ENCODE results near the gene MTG2.

Gene MTG2

GRCh38 chr20:62151225-62151624 lies 31.6 kb upstream of the MTG2 start:
- no peaks in the 10 kb centered on the region for H3K9me3 Mint-ChIP-seq
- no peak overlapping the region for H3K27ac Mint-ChIP-seq
- ATAC-seq (ENCODE audit: low read depth) (no peak), DNase-seq (ENCODE audit: low spot score in 2 of 2) (no peak)
- no peaks in the 10 kb centered on the region for H3K27me3 Mint-ChIP-seq
- H3K36me3 Mint-ChIP-seq: peaks cover 24% of the 10 kb centered on the region
- peaks cover 15% of the 10 kb centered on the region for H3K4me1 Mint-ChIP-seq
- no peak overlapping the region for H3K4me3 Mint-ChIP-seq

DNA sequence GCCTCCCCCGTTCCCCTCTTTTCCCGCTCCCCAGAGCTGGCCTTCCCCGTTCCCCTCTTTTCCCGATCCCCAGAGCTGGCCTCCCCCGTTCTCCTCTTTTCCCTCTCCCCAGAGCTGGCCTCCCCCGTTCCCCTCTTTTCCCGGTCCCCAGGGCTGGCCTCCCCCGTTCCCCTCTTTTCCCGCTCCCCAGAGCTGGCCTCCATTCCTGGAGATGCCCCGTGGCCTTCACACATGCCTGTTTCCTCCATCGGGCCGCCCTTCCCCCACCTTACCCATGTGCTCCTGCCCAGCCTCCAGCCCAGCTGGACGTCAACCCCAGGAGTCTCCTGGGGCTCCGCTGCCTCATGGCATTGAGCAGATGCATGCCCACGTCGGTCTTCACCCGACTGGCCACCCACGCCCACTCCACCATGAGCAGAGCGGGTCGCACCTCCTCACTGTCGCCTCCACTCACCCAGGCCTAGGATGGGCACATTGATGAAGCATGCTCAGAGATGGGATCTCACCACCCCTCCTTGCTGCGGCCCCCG lies 30.9 kb upstream of the MTG2 start:
- Mint-ChIP-seq H3K4me3 (no peak overlapping the region), H3K36me3 (peaks cover 24% of the 10 kb centered on the region), H3K27ac (no peak overlapping the region), H3K27me3 (no peaks in the 10 kb centered on the region), H3K4me1 (peaks cover 16% of the 10 kb centered on the region), H3K9me3 (no peaks in the 10 kb centered on the region)
- DNase-seq (ENCODE audit: low spot score in 2 of 2) (no peak), ATAC-seq (ENCODE audit: low read depth) (no peak)

DNA sequence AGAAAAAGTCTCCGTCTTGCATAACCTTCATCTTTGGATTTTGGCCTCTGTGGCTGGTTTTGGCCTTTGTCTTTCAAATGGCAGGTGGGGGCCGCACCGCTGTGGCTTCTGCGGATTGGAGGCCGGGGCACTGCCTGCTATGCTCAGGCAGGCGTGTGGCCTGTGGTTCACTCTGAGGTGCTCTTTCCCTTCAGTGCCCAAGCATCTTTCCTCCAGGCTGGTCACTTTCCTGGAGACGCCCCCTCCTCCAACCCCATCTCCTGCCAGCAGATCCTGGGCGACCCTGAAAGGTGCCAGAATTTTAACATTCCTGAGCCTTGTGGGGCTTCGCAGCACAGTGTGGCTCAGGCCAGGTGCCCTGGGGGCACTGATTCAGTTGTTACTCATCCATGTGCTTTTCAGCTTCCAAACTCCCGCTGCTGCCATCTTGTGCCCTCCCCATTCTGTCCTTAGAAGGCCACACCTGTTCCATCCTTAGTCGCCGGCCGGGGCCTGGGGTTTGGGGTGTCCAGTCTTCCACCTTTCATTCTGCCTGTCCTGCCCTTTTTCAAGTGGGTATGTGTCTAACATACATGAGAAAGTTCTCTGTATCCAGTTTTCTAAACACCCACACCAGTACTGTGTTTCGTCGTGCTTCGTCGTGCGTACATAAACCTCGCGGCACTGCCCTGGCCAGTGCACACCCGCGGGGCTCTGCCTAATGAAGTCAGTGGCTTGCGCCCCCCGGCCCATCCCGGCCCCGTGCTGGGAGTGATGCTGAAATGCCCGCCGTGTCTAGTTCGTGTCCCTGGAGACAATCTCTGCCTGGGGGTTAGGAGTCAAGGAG lies 27.2 kb upstream of the MTG2 start:
- Mint-ChIP-seq H3K4me1 (peaks cover 13% of the 10 kb centered on the region), H3K27me3 (no peaks in the 10 kb centered on the region), H3K27ac (no peak overlapping the region), H3K4me3 (no peak overlapping the region), H3K9me3 (no peaks in the 10 kb centered on the region), H3K36me3 (peaks cover 25% of the 10 kb centered on the region)
- ATAC-seq (ENCODE audit: low read depth): no peak
- no peak for DNase-seq (ENCODE audit: low spot score in 2 of 2)

DNA sequence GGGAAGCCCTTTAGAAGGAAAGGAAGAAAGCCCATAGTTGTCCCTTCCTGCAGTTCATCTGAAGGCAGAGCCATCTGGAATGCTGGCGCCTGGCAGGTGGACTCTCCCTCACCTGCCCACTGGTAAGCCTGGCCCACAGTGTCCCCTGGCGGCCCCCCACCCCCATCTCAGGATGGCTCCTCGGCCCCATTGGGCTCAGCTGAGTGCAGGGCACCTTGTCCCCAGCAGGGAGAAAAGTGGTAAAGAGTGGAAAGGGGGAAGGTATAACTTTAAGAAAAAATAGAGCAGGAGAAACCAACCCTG lies 26.6 kb upstream of the MTG2 start:
- no peaks in the 10 kb centered on the region for H3K9me3 Mint-ChIP-seq
- H3K27ac Mint-ChIP-seq: no peak overlapping the region
- DNase-seq (ENCODE audit: low spot score in 2 of 2) (no peak), ATAC-seq (ENCODE audit: low read depth) (no peak)
- peaks cover 25% of the 10 kb centered on the region for H3K36me3 Mint-ChIP-seq
- no peak overlapping the region for H3K4me3 Mint-ChIP-seq
- H3K4me1 Mint-ChIP-seq: peaks cover 13% of the 10 kb centered on the region
- no peaks in the 10 kb centered on the region for H3K27me3 Mint-ChIP-seq

- Mint-ChIP-seq H3K4me1 (peaks cover 11% of the 10 kb centered on the region), H3K27ac (no peak overlapping the region), H3K27me3 (no peaks in the 10 kb centered on the region), H3K36me3 (peaks cover 25% of the 10 kb centered on the region), H3K9me3 (no peaks in the 10 kb centered on the region), H3K4me3 (no peak overlapping the region)
- DNase-seq (ENCODE audit: low spot score in 2 of 2) (peak; percentile 63 to 65), ATAC-seq (ENCODE audit: low read depth) (peak; percentile 99)
Observed at GRCh38 chr20:62156592-62157386, 26.0 kb upstream of the MTG2 start.

DNA sequence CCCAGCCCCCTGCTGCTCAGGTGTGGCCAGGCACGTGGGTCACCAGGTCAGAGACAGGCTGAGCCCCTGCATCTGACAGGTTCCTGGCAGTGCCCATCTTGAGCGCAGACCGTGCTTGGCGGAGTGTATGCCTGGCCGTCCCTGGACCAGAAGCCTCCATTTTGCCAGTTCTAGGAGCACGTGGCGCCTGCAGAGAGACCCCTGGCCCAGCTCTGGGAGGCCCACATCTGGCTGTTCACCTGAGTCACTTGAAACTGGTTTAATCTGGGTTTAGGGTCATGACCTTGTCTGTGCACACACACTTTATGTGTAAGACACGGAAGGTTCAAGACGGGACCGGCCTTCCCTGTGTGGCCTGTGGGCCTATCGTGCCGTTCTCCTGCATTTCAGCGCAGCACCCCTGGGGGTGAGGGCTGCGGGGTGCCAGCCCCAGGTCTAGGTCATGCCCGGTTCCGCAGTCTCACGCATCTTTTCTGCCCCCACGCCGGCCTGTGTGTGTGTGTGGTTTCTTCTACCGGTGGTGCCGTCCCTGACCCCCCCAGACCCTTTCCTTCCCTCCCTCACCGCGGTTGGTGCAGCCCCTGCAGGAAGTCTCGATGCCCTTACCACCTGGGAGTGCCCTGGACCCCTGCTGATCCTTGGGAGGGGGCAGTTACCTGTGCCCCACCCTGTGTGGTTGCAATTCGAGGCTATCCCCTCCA lies 25.3 kb upstream of the MTG2 start:
- Mint-ChIP-seq H3K9me3 (no peaks in the 10 kb centered on the region), H3K27ac (no peak overlapping the region), H3K4me3 (no peak overlapping the region), H3K36me3 (peaks cover 21% of the 10 kb centered on the region), H3K27me3 (no peaks in the 10 kb centered on the region), H3K4me1 (peaks cover 11% of the 10 kb centered on the region)
- ATAC-seq (ENCODE audit: low read depth) (no peak), DNase-seq (ENCODE audit: low spot score in 2 of 2) (no peak)

DNA sequence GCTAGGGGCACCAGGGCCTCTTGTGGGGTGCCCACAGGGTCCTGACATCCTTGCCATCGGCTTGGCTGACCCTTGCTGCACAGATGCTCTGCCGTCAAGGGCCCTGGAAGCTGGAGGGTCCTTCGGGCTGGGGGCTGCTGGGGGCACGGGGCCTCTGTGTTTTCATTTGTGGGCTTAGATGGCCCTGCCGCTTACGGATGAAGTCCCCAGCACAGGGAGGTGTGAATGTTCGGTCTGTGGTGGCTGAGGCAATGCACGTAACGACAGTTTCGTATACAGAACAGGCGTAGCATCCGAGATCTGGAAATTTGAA lies 24.8 kb upstream of the MTG2 start:
- H3K4me1 Mint-ChIP-seq: peaks cover 11% of the 10 kb centered on the region
- DNase-seq (ENCODE audit: low spot score in 2 of 2) (no peak), ATAC-seq (ENCODE audit: low read depth) (no peak)
- no peak overlapping the region for H3K27ac Mint-ChIP-seq
- H3K36me3 Mint-ChIP-seq: peaks cover 17% of the 10 kb centered on the region
- H3K27me3 Mint-ChIP-seq: no peaks in the 10 kb centered on the region
- H3K4me3 Mint-ChIP-seq: no peak overlapping the region
- H3K9me3 Mint-ChIP-seq: no peaks in the 10 kb centered on the region

DNA sequence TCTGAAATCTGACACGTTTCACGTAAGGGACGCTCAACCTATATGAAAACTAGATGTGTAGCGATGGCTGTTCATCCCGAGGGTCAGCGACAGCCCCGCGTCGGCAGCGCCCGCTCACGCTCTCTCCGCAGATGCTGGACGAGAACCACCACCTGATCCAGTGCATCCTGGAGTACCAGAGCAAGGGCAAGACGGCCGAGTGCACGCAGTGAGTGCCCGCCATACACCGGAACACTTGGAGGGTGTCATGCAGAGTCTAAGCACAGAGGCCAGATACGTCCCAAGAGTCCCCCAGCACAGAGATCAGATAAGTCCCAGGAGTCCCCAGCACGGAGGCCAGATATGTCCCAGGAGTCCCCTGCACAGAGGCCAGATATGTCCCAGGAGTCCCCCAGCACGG lies 24.3 kb upstream of the MTG2 start:
- Mint-ChIP-seq H3K27ac (no peak overlapping the region), H3K27me3 (no peaks in the 10 kb centered on the region), H3K9me3 (no peaks in the 10 kb centered on the region), H3K36me3 (peaks cover 16% of the 10 kb centered on the region), H3K4me3 (no peak overlapping the region), H3K4me1 (peaks cover 11% of the 10 kb centered on the region)
- DNase-seq (ENCODE audit: low spot score in 2 of 2) (no peak), ATAC-seq (ENCODE audit: low read depth) (no peak)

DNA sequence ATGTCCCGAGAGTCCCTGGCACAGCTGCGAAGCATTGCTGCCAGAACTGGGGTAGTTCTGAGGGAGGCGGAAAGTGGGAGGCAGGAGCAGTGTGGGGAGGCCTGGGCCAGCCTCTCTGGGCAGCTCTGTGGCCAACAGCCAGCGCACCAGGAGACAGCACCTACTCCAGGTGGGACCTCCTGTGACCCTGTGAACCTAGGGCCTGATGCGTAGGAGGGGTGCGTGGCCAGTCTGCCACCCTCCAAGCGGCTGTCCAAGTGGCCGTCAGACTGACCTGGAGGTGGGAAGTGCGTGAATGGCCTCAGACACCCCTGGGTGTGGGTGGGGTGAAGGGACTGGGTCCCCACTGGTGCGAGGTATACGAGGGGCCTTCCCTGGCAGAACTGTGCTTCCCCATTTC lies 23.8 kb upstream of the MTG2 start:
- Mint-ChIP-seq H3K27ac (no peak overlapping the region), H3K4me3 (no peak overlapping the region), H3K27me3 (no peaks in the 10 kb centered on the region), H3K36me3 (peaks cover 14% of the 10 kb centered on the region), H3K4me1 (peaks cover 11% of the 10 kb centered on the region), H3K9me3 (no peaks in the 10 kb centered on the region)
- DNase-seq (ENCODE audit: low spot score in 2 of 2) (no peak), ATAC-seq (ENCODE audit: low read depth) (no peak)

GRCh38 chr20:62159839-62160238 lies 23.0 kb upstream of the MTG2 start:
- Mint-ChIP-seq H3K9me3 (no peaks in the 10 kb centered on the region), H3K36me3 (peaks cover 9% of the 10 kb centered on the region), H3K4me1 (peaks cover 11% of the 10 kb centered on the region), H3K27me3 (no peaks in the 10 kb centered on the region), H3K27ac (no peak overlapping the region), H3K4me3 (no peak overlapping the region)
- ATAC-seq (ENCODE audit: low read depth) (no peak), DNase-seq (ENCODE audit: low spot score in 2 of 2) (no peak)

- DNase-seq (ENCODE audit: low spot score in 2 of 2): no peak
- Mint-ChIP-seq H3K36me3 (peaks cover 9% of the 10 kb centered on the region), H3K27me3 (no peaks in the 10 kb centered on the region), H3K9me3 (no peaks in the 10 kb centered on the region), H3K4me3 (no peak overlapping the region), H3K27ac (no peak overlapping the region), H3K4me1 (peaks cover 11% of the 10 kb centered on the region)
- ATAC-seq (ENCODE audit: low read depth): no peak
Observed at GRCh38 chr20:62160253-62160652, 22.6 kb upstream of the MTG2 start.

DNA sequence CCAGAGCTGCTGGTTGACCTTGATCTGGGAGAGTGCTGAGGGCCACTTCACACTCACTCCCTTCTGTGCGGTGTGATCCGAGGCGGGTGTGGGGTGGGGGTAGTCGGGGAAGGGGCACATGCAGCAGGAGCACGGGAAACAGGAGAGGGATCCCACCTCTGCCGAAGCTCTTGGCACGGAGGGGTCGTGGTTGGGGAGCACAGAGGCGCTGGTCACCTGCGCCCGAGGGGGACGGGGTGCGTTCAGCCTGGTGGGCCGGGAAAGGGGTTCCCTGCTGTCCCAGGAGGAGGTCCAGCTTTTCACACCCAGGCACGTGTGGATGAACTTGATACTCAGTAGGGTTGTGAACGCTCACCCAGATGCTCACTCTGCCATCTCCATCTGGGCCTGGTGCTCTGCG lies 22.0 kb upstream of the MTG2 start:
- ATAC-seq (ENCODE audit: low read depth): no peak
- no peak overlapping the region for H3K27ac Mint-ChIP-seq
- no peaks in the 10 kb centered on the region for H3K27me3 Mint-ChIP-seq
- H3K9me3 Mint-ChIP-seq: no peaks in the 10 kb centered on the region
- DNase-seq (ENCODE audit: low spot score in 2 of 2): no peak
- H3K36me3 Mint-ChIP-seq: peaks cover 13% of the 10 kb centered on the region
- H3K4me1 Mint-ChIP-seq: peaks cover 9% of the 10 kb centered on the region
- H3K4me3 Mint-ChIP-seq: no peak overlapping the region

GRCh38 chr20:62161347-62161746 lies 21.5 kb upstream of the MTG2 start:
- Mint-ChIP-seq H3K27me3 (no peaks in the 10 kb centered on the region), H3K27ac (no peak overlapping the region), H3K4me3 (no peak overlapping the region), H3K4me1 (peaks cover 7% of the 10 kb centered on the region), H3K9me3 (no peaks in the 10 kb centered on the region), H3K36me3 (peaks cover 14% of the 10 kb centered on the region)
- ATAC-seq (ENCODE audit: low read depth) (no peak), DNase-seq (ENCODE audit: low spot score in 2 of 2) (no peak)

GRCh38 chr20:62162765-62163484 lies 19.9 kb upstream of the MTG2 start:
- Mint-ChIP-seq H3K9me3 (no peaks in the 10 kb centered on the region), H3K27me3 (no peaks in the 10 kb centered on the region), H3K4me3 (no peak overlapping the region), H3K4me1 (peaks cover 5% of the 10 kb centered on the region), H3K36me3 (peaks cover 15% of the 10 kb centered on the region), H3K27ac (no peak overlapping the region)
- DNase-seq (ENCODE audit: low spot score in 2 of 2) (no peak), ATAC-seq (ENCODE audit: low read depth) (no peak)
